SK-N-SH (cell line): Measurements from ENCODE around the gene STK16.

Experiments used
- EP300 ChIP-seq, 2 experiments: IDR thresholded peaks; 2 replicates each; pipeline versions ENCODE4 v1.4.0 to v1.6.1; 2012; ENCODE audit warnings: borderline replicate concordance in 1 of 2, low read depth in 1 of 2, low read length in 1 of 2
- JUND ChIP-seq: IDR thresholded peaks from 2 replicates; pipeline ENCODE4 v1.4.0; 2012

- TF ChIP-seq JUND (no peak), EP300 (IDR thresholded peaks at IDR 0.05; ENCODE audit: borderline replicate concordance in 1 of 2, low read depth in 1 of 2, low read length in 1 of 2) (no peak)
These were observed 6.4 kb downstream of the STK16 start for GRCh38 chr2:219251656-219252055.
